Tibial nerve (tissue), 4 donors: ENCODE measurements around the gene CYP2D6.
A peak's percentile ranks its signal among the peaks of the same experiment; 100 is the strongest.

Source experiments
- EP300 ChIP-seq, 2 donors: sonication (generic); formaldehyde crosslinking; IDR thresholded peaks; one replicate each; pipeline ENCODE4 v1.6.1; 2017; ENCODE audit warnings: antibody characterized with exemption in 2 of 2, mild to moderate bottlenecking in 1 of 2
- POLR2A ChIP-seq, 2 donors: fragments of 450-650 bp; IDR thresholded peaks; one replicate each; pipeline ENCODE4 v1.6.1; 2017; ENCODE audit warnings: antibody characterized with exemption in 2 of 2, mild to moderate bottlenecking in 2 of 2, moderate library complexity in 2 of 2
- TF ChIP-seq, protein P1 (sequence below), 5 experiments: fragments of 200-600 bp in 3 of 5; fragments of 450-650 bp in 2 of 5; sonication (generic) in 3 of 5; IDR thresholded peaks; one replicate each; pipeline ENCODE4 v1.5.1; 2016 to 2019; ENCODE audit warnings: antibody characterized with exemption in 5 of 5, mild to moderate bottlenecking in 3 of 5, moderate library complexity in 2 of 5

- TF ChIP-seq POLR2A (IDR thresholded peaks at IDR 0.05) (peak; percentile 68 to 93), EP300 (IDR thresholded peaks at IDR 0.05) (peak; percentile 75 to 97)
- TF ChIP-seq, protein P1, sequence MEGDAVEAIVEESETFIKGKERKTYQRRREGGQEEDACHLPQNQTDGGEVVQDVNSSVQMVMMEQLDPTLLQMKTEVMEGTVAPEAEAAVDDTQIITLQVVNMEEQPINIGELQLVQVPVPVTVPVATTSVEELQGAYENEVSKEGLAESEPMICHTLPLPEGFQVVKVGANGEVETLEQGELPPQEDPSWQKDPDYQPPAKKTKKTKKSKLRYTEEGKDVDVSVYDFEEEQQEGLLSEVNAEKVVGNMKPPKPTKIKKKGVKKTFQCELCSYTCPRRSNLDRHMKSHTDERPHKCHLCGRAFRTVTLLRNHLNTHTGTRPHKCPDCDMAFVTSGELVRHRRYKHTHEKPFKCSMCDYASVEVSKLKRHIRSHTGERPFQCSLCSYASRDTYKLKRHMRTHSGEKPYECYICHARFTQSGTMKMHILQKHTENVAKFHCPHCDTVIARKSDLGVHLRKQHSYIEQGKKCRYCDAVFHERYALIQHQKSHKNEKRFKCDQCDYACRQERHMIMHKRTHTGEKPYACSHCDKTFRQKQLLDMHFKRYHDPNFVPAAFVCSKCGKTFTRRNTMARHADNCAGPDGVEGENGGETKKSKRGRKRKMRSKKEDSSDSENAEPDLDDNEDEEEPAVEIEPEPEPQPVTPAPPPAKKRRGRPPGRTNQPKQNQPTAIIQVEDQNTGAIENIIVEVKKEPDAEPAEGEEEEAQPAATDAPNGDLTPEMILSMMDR (IDR thresholded peaks at IDR 0.05) = peak; percentile 95 to 99 (median 96)
These were observed 39.8 kb downstream of the CYP2D6 start, which contains the start of gene NDUFA6 for GRCh38 chr22:42090596-42091454.
